NCI-H1092 (cell line): ENCODE results near the gene CPVL.
"Not testable (repeated sequence)": the region's sequence is repeated elsewhere in the genome, so short reads cannot be mapped to it uniquely, and the experiment has no call there.

Experiments
- DNase-seq: peaks from one replicate; lab custom pipeline; 2025; lab: John Stamatoyannopoulos, UW

CPVL gene

GRCh38 chr7:29120955-29121354 is 25.4 kb downstream of the CPVL start:
- no peak for DNase-seq

- no peak for DNase-seq
Measured at GRCh38 chr7:29119538-29119937, 26.8 kb downstream of the CPVL start.

DNA sequence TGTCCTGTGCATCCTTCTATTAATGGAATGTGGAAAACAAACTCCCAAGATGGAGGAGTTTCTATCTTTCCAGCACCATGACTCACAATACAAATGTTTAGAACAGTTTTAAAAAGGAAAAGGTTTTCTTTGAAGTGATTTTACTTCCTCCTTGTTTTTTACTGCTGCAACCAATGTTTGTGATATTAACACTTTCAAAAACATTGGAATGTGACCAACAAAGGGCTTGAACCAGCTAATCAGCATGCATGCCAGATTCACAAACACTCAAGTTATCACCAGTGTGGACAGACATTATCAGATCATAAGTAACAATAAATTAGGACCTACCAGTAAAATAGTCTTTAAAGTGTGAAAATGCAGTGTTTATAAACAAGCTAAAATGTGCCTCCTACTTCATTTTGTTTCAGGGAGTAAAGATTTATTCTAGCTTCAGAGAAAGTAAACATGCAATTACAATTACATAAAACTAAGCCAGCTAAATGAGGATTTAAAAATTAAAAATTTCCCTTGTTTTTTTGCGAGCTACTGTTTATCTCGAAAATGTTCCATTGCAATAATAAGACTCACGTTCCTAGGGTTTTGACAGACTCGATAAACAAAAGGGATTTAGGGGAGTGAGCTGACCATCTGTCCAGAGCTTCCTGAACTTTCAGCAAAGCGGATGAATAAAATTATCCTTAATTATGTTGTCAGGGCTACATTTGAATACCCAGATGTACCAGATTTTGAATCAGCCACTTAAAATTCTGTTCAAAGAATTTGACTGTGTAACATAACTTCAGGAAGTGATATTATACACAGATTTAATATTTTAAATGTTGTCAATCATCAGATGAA is 29.8 kb downstream of the CPVL start:
- DNase-seq: no peak

DNA sequence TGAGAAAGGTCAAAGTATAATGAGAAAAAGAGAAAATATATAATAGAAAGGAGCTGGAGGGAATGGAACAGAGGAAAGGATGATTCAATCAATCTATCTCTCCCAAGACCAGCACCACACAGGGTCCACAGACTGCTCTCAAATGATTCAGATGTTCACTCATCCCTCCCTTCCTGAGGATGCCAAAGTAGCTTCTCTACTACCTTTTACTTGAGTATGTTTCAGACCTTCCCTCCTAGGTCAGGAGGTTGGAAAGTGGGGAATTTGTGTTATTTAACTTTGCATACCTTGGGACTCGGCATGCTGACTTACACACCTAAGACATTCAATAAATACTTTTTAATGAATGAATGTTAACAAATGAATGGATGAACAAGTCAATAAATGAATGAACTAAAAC is 30.6 kb downstream of the CPVL start:
- DNase-seq: no peak

- no peak for DNase-seq
Measured at GRCh38 chr7:29115130-29115687, 31.1 kb downstream of the CPVL start.

- not testable (repeated sequence) for DNase-seq
Measured at GRCh38 chr7:29114266-29114665, 32.1 kb downstream of the CPVL start.

- DNase-seq: peak; percentile 31
Measured at GRCh38 chr7:29113384-29114102, 32.8 kb downstream of the CPVL start.

DNA sequence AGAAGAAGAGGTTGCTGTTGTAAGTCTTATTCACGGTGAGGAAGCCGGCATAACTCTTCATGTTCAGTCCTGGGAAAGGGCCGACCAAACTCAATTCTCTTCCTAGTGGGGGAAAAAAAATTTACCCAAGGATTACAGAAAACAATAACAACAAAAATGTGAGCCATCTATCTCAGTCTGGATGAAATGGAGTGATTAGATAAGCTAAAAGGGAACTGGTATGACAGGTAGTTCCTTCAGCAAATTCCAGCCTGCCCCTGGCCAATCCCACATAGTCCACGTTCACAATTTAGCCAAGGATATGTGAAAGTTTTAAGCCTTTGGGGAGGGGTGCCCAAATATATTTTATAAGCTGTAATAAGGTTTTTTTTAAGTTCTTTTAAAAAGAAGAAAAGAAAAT is 33.6 kb downstream of the CPVL start:
- no peak for DNase-seq

- DNase-seq: no peak
Measured at GRCh38 chr7:29109899-29110298, 36.4 kb downstream of the CPVL start.

DNA sequence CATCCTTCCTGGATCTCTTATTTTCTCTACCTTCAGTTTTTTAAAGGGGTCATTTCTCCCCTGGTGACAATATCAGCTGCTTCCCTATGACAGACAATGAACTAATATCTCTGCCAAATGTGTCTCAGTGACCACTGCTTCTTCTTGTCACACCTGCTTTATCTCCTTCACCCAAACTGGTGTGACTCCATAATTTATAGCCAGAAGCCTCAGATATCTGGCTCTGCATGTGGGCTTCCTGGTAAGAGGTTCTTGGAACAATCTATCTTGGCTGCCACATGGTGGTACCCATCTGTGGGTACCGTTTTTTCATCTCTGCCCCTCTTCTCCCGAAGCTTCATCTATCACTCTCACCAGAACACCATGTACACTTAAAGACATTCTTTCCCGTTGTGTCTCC is 37.0 kb downstream of the CPVL start:
- no peak for DNase-seq

DNA sequence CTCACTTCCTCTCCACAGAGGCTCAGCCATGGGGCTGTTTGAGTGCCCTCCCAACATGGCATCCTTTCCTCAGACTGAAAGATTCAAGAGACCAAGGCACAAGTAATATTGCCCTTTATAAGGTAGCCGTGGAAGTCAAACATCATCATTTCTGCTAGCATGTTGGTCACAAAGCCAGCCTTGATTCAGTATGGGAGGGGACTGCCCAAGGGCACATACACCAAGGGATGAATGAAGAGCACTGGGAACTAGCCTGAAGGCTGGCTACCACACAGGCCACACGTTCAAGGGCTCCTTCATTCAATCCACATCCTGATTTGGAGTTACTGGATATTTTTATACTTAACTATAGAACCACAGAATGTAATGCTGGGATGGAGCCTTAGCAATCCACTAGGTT is 39.3 kb downstream of the CPVL start:
- no peak for DNase-seq

GRCh38 chr7:29106669-29106988 is 39.7 kb downstream of the CPVL start:
- DNase-seq: no peak

GRCh38 chr7:29105752-29106668 is 40.3 kb downstream of the CPVL start:
- peak; percentile 75 for DNase-seq

- no peak for DNase-seq
Measured at GRCh38 chr7:29105191-29105590, 41.1 kb downstream of the CPVL start.

- DNase-seq: peak; percentile 43
Measured at GRCh38 chr7:29102558-29103151, 43.7 kb downstream of the CPVL start.

DNA sequence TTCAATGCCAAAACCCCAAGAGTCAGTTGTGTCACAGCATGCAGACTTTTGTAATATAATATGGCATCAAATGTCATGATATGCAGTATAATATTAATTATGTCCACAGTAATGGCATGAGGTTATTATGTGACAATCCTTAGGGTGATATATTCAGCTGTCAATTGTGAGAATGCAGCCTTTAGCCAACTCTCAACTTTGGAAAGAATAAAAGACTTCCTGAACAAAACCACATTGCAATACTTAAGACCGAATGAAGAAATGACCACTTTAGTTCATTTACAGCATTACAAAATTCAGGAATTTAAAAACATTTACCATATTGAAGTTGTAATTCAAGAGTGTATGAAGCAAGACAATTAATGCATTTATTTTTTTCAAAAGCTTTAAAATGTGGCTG is 45.4 kb downstream of the CPVL start:
- DNase-seq: no peak

GRCh38 chr7:29099896-29100847 is 46.2 kb downstream of the CPVL start:
- no peak for DNase-seq

DNA sequence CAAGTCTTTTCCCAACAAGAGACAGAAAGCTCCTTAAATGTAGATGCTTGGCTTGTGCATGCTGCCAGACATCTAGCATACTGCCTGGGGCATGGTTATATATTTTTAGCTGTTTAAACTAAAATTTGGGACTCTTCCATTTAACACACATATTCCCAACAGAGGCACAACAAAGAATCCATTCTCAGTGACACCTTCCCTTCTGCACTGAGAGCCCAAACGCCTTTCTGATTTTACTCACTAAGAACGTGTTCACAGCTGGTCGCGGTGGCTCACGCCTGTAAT is 49.9 kb downstream of the CPVL start:
- DNase-seq: no peak

- no peak for DNase-seq
Measured at GRCh38 chr7:29095631-29096445, 50.5 kb downstream of the CPVL start.

DNA sequence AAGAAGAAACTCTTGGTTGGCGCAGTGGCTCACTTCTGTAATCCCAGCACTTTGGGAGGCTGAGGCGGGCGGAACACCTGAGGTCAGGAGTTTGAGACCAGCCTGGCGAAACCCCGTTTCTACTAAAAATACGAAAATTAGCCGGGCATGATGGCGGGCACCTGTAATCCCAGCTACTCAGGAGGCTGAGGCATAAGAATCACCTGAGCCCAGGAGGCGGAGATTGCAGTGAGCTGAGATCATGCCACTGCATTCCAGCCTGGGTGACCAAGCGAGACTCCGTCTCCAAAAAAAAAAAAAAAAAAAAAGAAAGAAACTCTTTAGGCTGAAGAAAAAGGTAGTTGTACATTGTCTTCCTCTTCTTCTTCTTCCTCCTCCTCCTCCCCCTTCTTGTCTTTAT is 53.2 kb downstream of the CPVL start:
- DNase-seq: not testable (repeated sequence)
